Neutrophil (primary cell): ENCODE measurements around the gene CTBP2.
"Not testable (repeated sequence)": the region's sequence is repeated elsewhere in the genome, so short reads cannot be mapped to it uniquely, and the experiment has no call there.

Experiments
- H3K27ac ChIP-seq: fragments of 200-600 bp; sonication (generic); 2 replicates; pipeline ENCODE4 v1.5.1; 2016; ENCODE audit warnings: mild to moderate bottlenecking, moderate library complexity
- H3K27me3 ChIP-seq: fragments of 200-600 bp; sonication (generic); 2 replicates; pipeline ENCODE4 v1.6.0; 2016; ENCODE audit warnings: mild to moderate bottlenecking
- H3K36me3 ChIP-seq: fragments of 200-600 bp; sonication (generic); 2 replicates; pipeline ENCODE4 v1.5.1; 2017
- H3K4me1 ChIP-seq, 2 experiments: fragments of 200-600 bp in 1 of 2; sonication (generic) in 1 of 2; 1 replicate in 1 of 2; 2 replicates in 1 of 2; pipeline versions ENCODE4 v1.5.1 to v1.6.1; 2013 to 2016; ENCODE audit warnings: low read depth in 1 of 2, low read length in 1 of 2, mild to moderate bottlenecking in 1 of 2, moderate library complexity in 1 of 2; ENCODE audit not compliant: control insufficient read depth in 1 of 2, insufficient read depth in 1 of 2
- H3K4me3 ChIP-seq, 2 experiments: fragments of 200-600 bp in 1 of 2; sonication (generic) in 1 of 2; 1 replicate in 1 of 2; 2 replicates in 1 of 2; pipeline ENCODE4 v1.5.1; 2013 to 2016; ENCODE audit warnings: low read depth in 1 of 2, low read length in 1 of 2, mild to moderate bottlenecking in 1 of 2, moderate library complexity in 1 of 2
- H3K9me3 ChIP-seq: fragments of 200-600 bp; sonication (generic); 2 replicates; pipeline ENCODE4 v1.5.1; 2016
- CTCF ChIP-seq: fragments of 200-600 bp; sonication (generic); IDR thresholded peaks from 2 replicates; pipeline ENCODE4 v1.5.1; 2016; ENCODE audit warnings: antibody characterized with exemption

Gene CTBP2

GRCh38 chr10:124992462-124993344 lies 167.7 kb downstream of the CTBP2 start:
- Histone ChIP-seq H3K9me3 (no peaks in the 10 kb centered on the region), H3K36me3 (peaks cover 100% of the 10 kb centered on the region), H3K27ac (peak overlapping the region; percentile 18), H3K27me3 (no peaks in the 10 kb centered on the region), H3K4me3 (no peak overlapping the region), H3K4me1 (no peaks in the 10 kb centered on the region)
- peak; percentile 61 for TF ChIP-seq CTCF

GRCh38 chr10:124991835-124992234 lies 168.5 kb downstream of the CTBP2 start:
- Histone ChIP-seq H3K4me3 (no peak overlapping the region), H3K36me3 (peaks cover 100% of the 10 kb centered on the region), H3K4me1 (no peaks in the 10 kb centered on the region), H3K27me3 (no peaks in the 10 kb centered on the region), H3K9me3 (no peaks in the 10 kb centered on the region), H3K27ac (no peak overlapping the region)
- no peak for TF ChIP-seq CTCF

- Histone ChIP-seq H3K36me3 (peaks cover 100% of the 10 kb centered on the region), H3K27ac (no peak overlapping the region), H3K4me1 (no peaks in the 10 kb centered on the region), H3K4me3 (no peak overlapping the region), H3K9me3 (no peaks in the 10 kb centered on the region), H3K27me3 (no peaks in the 10 kb centered on the region)
- no peak for TF ChIP-seq CTCF
These were observed 169.4 kb downstream of the CTBP2 start for GRCh38 chr10:124990671-124991625.

GRCh38 chr10:124989526-124989925 lies 170.8 kb downstream of the CTBP2 start:
- no peaks in the 10 kb centered on the region for H3K4me1 ChIP-seq
- no peaks in the 10 kb centered on the region for H3K9me3 ChIP-seq
- no peak overlapping the region for H3K27ac ChIP-seq
- peaks cover 100% of the 10 kb centered on the region for H3K36me3 ChIP-seq
- no peak overlapping the region for H3K4me3 ChIP-seq
- no peak for TF ChIP-seq CTCF
- no peaks in the 10 kb centered on the region for H3K27me3 ChIP-seq

- H3K27ac ChIP-seq, H3K4me3 ChIP-seq, H3K9me3 ChIP-seq, H3K27me3 ChIP-seq, H3K4me1 ChIP-seq: not testable (repeated sequence)
- peaks cover 100% of the 10 kb centered on the region for H3K36me3 ChIP-seq
These were observed 171.6 kb downstream of the CTBP2 start for GRCh38 chr10:124988753-124989152.
